ENCODE data around the gene KANK2. TPM values are rescaled to one million over a fixed set of nuclear protein-coding genes. Genes with fewer than 3 reads are reported as not detected.
"Not testable (repeated sequence)": the region's sequence is repeated elsewhere in the genome, so short reads cannot be mapped to it uniquely, and the experiment has no call there.

The KANK2 gene
- total RNA-seq, 1 experiment from 2014 or later = 27.8 TPM

DNA sequence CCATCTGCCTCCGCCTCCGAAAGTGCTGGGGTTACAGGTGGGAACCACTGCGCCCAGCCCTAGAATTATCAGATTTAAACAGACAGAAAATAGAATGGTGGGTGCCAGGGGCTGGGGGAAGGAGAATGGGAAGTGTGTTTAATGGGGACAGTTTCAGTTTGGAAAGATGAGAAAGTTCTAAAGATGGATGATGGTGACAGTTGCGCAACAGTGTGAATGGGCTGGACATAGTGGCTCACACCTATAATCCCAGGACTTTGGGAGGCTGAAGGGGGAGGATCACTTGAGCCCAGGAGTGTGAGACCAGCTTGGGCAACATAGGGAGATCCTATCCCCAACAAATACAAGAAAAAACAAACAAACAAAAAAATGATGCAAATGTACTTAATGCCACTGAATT lies 15.9 kb downstream of the KANK2 start:
- Mint-ChIP-seq H3K9me3 (ENCODE audit: low read depth, unreplicated experiment) (no peaks in the 10 kb centered on the region), H3K27me3 (ENCODE audit: unreplicated experiment) (no peaks in the 10 kb centered on the region), H3K4me3 (ENCODE audit: low read depth, unreplicated experiment) (no peak overlapping the region), H3K4me1 (ENCODE audit: low read depth, unreplicated experiment) (no peaks in the 10 kb centered on the region), H3K36me3 (ENCODE audit: insufficient read depth, unreplicated experiment) (peaks cover 9% of the 10 kb centered on the region), H3K27ac (ENCODE audit: unreplicated experiment) (no peak overlapping the region)
- intact Hi-C loops (cut with micrococcal nuclease; ENCODE audit: unreplicated experiment) = no loop called here
- TF ChIP-seq, protein P1, sequence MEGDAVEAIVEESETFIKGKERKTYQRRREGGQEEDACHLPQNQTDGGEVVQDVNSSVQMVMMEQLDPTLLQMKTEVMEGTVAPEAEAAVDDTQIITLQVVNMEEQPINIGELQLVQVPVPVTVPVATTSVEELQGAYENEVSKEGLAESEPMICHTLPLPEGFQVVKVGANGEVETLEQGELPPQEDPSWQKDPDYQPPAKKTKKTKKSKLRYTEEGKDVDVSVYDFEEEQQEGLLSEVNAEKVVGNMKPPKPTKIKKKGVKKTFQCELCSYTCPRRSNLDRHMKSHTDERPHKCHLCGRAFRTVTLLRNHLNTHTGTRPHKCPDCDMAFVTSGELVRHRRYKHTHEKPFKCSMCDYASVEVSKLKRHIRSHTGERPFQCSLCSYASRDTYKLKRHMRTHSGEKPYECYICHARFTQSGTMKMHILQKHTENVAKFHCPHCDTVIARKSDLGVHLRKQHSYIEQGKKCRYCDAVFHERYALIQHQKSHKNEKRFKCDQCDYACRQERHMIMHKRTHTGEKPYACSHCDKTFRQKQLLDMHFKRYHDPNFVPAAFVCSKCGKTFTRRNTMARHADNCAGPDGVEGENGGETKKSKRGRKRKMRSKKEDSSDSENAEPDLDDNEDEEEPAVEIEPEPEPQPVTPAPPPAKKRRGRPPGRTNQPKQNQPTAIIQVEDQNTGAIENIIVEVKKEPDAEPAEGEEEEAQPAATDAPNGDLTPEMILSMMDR (IDR thresholded peaks at IDR 0.05; ENCODE audit: unreplicated experiment) = no peak
- no peak for DNase-seq
- CTCF ChIA-PET = no interaction called here
- no TSS peak for BruUV-seq (replicated peaks)

DNA sequence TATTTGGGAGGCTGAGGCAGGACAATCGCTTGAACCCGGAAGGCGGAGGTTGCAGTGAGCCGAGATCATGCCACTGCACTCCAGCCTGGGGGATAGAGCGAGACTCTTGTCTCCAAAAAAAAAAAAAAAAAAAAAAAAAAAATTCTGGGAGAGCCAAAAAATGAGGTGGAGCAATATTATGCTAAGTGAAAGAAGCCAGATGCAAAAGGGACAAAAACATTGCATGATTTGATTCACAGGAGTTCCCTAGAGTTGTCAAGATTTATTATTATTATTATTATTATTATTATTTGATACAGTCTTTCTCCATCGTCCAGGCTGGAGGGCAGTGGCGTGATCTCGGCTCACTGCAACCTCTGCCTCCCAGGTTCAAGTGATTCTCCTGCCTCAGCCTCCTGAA lies 16.4 kb downstream of the KANK2 start:
- BruUV-seq (replicated peaks); intact Hi-C loops (cut with micrococcal nuclease; ENCODE audit: unreplicated experiment); H3K36me3 Mint-ChIP-seq (ENCODE audit: insufficient read depth, unreplicated experiment); CTCF ChIA-PET; H3K4me1 Mint-ChIP-seq (ENCODE audit: low read depth, unreplicated experiment); H3K4me3 Mint-ChIP-seq (ENCODE audit: low read depth, unreplicated experiment); H3K27ac Mint-ChIP-seq (ENCODE audit: unreplicated experiment); DNase-seq; H3K9me3 Mint-ChIP-seq (ENCODE audit: low read depth, unreplicated experiment); H3K27me3 Mint-ChIP-seq (ENCODE audit: unreplicated experiment): not testable (repeated sequence)

DNA sequence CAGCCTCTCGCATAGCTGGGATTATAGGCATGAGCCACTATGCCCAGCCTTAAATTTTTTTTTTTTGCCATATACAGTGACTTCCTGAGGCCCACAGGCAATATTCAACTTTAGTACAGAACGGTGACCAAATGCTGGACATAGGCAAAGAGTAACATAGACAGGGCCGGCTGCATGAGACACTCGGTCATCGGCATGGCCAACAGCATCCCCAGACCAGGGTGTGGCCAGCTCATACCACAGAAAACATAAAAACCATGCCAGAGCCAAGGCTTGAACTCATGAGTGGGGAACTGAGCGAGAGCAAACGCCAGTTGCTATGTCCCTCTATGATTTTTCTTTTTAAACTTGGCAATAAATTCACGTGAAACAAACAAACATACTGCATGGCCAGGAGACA lies 17.0 kb downstream of the KANK2 start:
- Mint-ChIP-seq H3K27me3 (ENCODE audit: unreplicated experiment) (no peaks in the 10 kb centered on the region), H3K4me1 (ENCODE audit: low read depth, unreplicated experiment) (no peaks in the 10 kb centered on the region), H3K4me3 (ENCODE audit: low read depth, unreplicated experiment) (no peak overlapping the region), H3K9me3 (ENCODE audit: low read depth, unreplicated experiment) (no peaks in the 10 kb centered on the region), H3K27ac (ENCODE audit: unreplicated experiment) (no peak overlapping the region), H3K36me3 (ENCODE audit: insufficient read depth, unreplicated experiment) (peaks cover 9% of the 10 kb centered on the region)
- BruUV-seq (replicated peaks) = no TSS peak
- intact Hi-C loops (cut with micrococcal nuclease; ENCODE audit: unreplicated experiment) = no loop called here
- DNase-seq = no peak
- CTCF ChIA-PET = no interaction called here
- TF ChIP-seq, protein P1 (IDR thresholded peaks at IDR 0.05; ENCODE audit: unreplicated experiment) = no peak

DNA sequence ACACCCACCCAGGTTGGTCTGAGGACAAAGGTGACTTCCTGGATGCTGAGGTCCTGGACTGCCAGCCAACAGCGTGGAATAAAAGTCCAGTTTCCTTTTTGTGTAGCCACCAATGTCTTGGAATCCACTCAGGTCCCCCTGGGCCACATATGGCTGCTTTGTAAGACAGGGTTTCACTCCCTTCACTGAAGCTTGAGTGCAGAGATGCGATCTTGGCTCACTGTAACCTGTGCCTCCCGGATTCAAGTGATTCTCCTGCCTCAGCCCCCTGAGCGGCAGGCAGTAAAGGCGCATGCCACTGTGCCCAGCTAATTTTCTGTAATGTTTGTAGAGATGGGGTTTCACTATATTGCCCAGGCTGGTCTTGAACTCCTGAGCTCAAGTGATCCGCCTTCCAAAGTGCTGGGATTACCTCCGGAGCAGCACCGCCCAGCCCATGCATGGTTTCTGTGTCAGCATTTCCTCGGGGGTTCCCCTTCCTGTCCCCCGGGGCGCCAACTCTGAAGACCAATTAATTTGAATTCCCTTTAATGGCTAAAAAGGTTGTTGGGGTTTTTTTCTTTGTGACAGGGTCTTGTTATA lies 17.5 kb downstream of the KANK2 start:
- TF ChIP-seq, protein P1 (IDR thresholded peaks at IDR 0.05; ENCODE audit: unreplicated experiment) = no peak
- no peak overlapping the region for H3K27ac Mint-ChIP-seq (ENCODE audit: unreplicated experiment)
- DNase-seq = no peak
- H3K9me3 Mint-ChIP-seq (ENCODE audit: low read depth, unreplicated experiment) = no peaks in the 10 kb centered on the region
- intact Hi-C loops (cut with micrococcal nuclease; ENCODE audit: unreplicated experiment) = no loop called here
- H3K4me3 Mint-ChIP-seq (ENCODE audit: low read depth, unreplicated experiment) = no peak overlapping the region
- H3K36me3 Mint-ChIP-seq (ENCODE audit: insufficient read depth, unreplicated experiment) = peaks cover 9% of the 10 kb centered on the region
- no TSS peak for BruUV-seq (replicated peaks)
- CTCF ChIA-PET = no interaction called here
- no peaks in the 10 kb centered on the region for H3K4me1 Mint-ChIP-seq (ENCODE audit: low read depth, unreplicated experiment)
- no peaks in the 10 kb centered on the region for H3K27me3 Mint-ChIP-seq (ENCODE audit: unreplicated experiment)

DNA sequence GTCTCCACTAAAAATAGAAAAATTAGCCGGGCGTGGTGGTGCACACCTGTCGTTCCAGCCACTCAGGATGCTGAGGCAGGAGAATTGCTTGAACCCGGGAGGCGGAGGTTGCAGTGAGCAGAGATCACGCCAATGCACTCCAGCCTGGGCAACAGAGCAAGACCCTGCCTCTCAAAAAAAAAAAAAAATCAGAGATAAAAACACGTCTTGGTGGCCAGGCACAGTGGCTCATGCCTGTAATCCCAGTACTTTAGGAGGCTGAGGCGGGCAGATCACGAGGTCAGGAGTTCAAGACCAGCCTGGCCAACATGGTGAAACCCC lies 18.2 kb downstream of the KANK2 start:
- CTCF ChIA-PET; H3K9me3 Mint-ChIP-seq (ENCODE audit: low read depth, unreplicated experiment); H3K4me1 Mint-ChIP-seq (ENCODE audit: low read depth, unreplicated experiment); H3K4me3 Mint-ChIP-seq (ENCODE audit: low read depth, unreplicated experiment); DNase-seq; BruUV-seq (replicated peaks); H3K27ac Mint-ChIP-seq (ENCODE audit: unreplicated experiment); H3K27me3 Mint-ChIP-seq (ENCODE audit: unreplicated experiment); intact Hi-C loops (cut with micrococcal nuclease; ENCODE audit: unreplicated experiment); H3K36me3 Mint-ChIP-seq (ENCODE audit: insufficient read depth, unreplicated experiment): not testable (repeated sequence)
